ENCODE measurements around the gene ERFL.
"Not testable (repeated sequence)": the region's sequence is repeated elsewhere in the genome, so short reads cannot be mapped to it uniquely, and the experiment has no call there.

ERFL gene

DNA sequence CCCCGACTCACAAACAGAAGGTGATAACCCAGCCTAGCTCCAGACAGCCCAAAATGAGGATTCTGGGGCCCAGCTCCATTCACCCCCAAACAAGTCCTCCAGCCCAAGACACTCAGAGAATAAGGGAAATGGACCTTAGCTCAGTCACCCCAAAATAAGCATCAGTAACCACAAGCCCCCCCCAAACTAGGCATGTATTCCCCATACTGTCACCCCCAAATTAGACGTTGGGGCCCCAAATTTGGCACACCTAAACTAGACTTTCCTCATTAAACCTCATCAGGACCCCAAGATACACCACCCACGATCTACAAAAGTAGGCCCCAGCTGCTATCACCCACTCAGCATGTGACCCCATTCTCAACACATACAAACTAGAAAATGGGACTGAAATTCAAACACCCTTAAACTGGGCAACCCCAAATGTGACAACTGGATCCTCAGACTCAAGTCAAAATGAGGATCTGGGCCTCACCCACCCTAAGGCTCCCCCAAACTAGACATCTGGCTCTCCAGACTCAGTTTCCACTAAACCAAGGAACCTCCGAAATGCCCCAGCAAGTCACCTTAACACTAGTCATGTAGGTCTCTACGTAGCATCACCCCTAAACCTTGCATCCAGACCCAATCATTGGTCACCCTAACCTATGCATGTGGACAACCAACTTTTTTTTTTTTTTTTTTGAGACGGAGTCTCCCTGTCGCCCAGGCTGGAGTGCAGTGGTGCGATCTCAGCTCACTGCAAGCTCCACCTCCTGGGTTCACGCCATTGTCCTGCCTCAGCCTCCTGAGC is 13.4 kb upstream of the ERFL start:
- DNase-seq (ENCODE audit: low spot score) = no peak

DNA sequence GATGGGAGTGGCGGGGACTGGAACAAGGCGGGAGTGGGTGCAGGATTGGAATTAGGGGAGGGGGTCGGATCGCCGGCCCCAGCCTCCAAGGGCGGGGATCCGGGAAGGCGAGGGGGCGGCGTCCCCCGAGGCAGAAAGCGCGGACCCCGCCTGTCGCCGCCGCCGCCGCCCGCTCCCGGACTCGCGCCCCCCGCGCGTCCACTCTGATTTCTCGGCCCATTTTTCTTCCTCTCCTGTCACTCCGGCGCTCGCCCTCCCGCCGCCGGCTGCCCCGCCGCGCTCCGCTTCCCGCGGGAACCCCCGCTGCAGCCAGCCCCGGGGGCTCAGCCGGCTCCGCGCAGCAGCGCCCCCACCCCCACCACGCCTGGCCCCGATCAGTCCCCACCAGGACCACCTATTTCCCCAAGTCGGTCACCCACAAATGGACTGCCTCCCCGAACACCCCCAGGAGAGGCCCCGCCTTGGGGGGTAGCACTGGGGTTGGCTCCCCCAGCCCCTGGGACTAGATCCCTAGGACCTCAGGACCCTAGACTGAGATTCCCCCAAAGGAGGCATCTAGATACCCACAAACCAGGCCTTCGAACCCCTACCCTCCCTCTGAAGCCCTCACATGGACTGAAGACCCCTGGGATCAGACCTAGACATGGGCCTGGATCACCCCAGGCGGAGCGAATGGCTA is 12.6 kb upstream of the ERFL start:
- DNase-seq (ENCODE audit: low spot score) = no peak

DNA sequence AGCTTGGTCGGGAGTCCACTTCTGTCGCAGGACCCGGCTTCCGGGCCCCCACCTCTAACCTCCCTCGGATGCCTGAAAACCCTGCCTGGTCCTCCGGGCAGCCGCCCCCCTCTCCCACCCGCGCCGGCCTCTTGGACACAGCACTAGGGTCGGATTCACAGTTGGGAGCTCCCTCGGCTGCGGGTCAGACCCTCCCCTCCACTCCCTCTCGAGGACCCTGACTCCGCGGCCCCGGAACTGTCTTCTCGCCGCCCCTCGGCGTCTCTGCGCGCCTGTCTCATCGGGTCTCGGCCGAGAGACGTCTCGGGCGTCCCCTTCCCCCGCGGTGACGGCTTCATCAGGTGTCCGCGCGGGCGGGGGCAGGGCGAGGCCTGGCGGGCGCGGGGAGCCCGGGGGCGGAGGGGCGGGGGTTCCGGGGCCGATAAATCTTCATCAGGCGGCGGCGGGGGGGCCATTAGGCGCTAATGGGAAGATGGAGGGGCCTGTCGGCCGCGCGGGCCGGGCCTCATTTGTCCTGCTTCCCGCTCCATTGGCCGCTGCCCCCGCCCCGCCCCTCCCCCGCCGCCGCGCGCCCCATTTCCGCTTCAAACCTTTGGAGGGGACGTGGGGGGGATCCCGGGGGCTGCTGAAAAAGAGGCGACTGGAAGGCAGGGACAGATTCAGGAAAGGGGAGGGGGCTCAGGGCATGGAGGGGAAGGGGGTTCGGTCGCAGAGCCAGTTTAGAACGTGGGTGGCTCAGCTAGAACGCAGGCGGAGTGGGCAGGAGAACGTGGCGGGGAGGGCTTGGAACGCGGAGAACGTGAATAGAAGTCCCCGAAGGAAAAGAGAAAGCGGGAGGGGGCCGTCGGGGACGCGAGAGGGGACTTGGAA is 11.8 kb upstream of the ERFL start:
- DNase-seq (ENCODE audit: low spot score) = peak; percentile 70

DNA sequence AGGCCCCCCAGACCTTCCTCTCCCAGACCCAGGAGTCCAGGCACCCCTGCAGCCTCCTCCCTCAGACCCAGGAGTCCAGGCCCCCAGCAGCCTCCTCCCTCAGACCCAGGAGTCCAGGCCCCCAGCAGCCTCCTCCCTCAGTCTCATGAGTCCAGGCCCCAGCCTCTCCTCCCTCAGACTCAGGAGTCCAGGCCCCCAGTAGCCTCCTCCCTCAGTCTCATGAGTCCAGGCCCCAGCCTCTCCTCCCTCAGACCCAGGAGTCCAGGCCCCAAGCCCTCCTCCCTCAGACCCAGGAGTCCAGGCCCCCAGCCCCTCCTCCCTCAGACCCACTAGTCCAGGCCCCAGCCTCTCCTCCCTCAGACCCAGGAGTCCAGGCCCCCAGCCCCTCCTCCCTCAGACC is 11.0 kb upstream of the ERFL start:
- DNase-seq (ENCODE audit: low spot score) = not testable (repeated sequence)

DNA sequence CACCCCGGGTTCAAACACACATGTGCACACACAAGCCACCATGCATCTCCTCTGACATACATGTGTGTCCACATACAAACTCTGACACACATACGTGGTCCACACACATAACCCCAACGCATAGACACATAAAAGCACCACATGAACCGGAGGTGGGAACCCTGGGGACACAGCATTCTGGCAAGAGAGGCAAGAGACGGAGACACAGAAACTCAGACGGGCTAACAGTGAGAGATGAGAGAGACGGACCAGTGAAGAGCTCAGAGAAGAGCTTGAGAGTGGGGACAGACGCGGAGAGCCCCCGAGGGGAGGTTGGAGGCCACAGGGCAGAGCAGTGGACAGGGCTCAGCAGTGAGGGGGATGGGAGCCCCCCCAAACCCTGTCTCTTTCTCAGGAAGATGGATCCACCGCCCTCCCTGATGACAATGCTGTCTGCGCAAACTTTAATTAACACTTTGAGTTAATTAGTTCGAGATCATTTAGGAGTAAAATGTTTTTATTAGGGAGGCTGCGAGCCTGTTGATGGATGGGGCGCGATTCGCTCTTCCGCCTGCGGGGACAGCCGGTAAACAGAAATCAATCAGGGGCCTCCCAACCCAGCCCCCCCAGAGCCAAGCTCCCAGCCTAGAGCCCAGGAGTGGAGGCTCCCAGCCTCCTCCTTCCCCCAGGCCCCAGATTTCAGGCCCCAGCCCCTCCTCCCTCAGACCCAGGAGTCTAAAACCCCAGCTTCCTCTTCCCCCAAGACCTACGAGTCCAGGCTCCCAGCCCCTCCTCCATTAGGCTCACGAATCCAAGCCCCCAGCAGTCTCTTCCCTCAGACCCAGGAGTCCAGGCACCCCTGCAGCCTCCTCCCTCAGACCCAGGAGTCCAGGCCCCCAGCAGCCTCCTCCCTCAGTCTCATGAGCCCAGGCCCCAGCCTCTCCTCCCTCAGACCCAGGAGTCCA is 9.5 kb upstream of the ERFL start:
- DNase-seq (ENCODE audit: low spot score) = no peak

DNA sequence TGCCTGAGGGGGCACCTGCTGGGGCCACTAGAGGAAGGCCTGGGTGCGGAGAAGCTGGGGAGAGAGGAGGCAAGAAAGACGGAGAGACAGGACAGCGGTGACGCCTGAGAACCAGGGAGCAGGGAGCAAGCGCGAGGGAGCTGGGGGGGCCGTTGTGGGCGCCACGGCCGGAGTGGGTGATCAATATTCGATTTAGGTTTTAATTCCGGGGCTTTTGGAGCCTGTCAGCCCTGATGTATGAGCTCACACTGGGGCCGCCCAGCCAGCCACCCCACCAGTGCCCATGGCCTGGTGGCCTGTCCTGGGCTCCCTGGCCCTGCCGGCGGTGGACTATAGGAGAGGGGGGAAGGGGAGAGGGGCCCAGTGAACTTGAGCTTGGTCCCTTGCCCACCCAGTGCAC is 8.7 kb upstream of the ERFL start:
- no peak for DNase-seq (ENCODE audit: low spot score)

DNA sequence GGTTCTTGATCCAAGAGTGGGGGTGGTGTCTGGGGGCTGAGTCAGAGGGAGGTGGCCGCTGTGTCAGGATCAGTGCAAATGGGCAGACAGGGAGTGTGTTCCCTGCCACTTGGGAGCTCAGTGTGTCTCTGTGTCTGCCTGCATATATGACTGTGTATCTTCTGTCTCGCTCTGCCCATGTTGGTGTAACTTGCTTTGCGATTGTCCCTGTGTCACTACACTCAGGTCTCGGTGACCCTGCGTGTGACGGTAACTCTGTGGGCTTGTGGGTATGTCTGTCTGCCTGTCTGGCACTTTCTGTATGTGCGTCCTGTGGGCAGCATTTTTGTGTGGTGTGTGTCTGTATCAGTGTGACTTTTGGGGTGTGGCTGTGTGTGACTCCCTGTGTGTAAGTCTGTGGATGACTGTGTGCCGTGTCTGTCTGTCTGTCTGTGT is 8.2 kb upstream of the ERFL start:
- DNase-seq (ENCODE audit: low spot score) = no peak

DNA sequence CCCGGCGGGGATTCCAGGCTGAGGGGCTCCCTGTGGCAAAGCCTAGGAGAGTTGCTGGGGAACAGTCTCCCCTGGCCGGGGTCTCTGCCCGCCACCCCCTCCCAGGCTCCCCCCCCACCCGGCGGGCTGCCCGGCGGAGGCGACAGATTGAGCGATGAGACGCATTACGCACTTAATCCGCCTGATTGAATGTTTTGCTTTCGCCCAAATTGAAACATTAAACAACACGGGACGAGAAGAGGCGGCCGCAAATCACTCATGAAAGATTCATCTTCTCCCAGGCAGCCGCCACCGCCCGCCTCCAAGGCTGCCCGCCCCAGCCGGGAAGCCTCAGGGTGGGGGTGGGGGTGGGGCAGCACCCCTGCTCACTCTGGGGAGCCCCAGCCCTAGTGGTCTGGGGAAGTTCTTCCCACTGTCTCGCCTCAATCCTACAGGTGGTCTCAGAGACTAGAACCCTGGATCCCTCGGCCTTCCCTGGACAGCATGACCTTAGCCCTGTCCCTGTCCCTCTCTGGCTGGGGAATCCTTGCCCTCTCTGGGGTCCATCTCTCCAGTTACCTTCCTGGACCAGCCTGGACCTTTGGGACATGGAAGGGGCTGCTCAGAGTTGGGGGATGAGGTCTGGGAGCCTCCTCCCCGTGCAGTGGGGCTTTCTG is 7.6 kb upstream of the ERFL start:
- DNase-seq (ENCODE audit: low spot score) = no peak

DNA sequence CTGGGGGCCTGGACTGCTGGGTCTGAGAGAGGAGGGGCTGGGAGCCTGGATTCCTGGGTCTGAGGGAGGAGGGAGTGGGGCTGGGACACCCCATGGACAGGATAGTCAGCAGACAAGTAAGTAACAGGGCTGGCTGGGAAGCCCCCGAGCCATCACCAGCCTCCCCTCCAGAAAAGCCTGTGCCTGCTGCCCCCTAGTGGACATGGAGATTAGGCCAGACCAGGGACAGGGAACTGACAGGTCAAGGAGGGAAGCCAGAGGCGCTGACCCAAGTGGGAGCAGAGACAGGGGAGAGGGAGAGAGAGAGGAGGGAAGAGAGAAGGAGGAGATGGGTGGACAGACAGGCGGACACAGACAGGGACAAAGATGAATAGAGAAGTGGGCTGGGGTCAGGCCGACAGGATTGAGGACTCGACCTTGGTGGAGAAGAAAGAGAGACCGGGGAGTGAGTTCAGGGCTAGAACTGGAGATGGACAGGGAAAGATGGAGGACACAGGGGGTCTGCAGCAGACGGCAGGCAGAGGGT is 6.7 kb upstream of the ERFL start:
- DNase-seq (ENCODE audit: low spot score) = peak; percentile 90

DNA sequence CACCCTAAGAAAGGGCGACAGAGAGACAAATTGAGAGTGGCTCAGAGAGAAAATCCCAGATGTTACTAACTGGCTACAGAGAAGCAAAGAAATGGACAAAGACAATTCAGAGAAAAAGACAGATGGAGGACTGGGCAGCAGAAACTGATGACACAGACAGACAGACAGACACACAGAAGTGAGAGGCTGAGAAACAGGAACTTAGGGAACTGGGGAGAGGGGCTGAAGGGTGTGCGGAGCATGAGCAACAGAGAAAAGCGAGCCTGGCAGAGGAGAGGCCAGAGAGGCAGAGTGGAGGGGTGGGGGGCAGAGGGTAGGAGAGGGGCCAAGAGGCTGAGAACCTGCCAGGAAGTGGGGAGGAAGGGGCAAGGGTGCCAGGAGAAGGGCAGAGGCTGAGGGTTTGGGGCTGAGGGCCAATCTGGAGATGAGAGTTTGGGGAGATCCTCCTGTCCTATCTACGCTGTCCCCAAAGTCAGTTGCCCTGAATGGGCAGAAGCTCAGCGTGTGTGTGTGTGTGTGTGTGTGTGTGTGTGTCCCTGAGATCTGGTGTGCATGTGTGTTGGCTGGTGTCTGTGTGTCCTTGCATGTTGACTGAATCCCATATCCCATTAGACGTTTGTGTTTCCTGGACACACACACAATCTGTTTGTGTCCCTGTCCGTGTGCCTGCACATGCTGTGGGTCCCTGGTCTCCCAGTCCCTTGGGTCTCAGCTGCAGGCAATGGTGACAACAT is 5.6 kb upstream of the ERFL start:
- DNase-seq (ENCODE audit: low spot score) = no peak

DNA sequence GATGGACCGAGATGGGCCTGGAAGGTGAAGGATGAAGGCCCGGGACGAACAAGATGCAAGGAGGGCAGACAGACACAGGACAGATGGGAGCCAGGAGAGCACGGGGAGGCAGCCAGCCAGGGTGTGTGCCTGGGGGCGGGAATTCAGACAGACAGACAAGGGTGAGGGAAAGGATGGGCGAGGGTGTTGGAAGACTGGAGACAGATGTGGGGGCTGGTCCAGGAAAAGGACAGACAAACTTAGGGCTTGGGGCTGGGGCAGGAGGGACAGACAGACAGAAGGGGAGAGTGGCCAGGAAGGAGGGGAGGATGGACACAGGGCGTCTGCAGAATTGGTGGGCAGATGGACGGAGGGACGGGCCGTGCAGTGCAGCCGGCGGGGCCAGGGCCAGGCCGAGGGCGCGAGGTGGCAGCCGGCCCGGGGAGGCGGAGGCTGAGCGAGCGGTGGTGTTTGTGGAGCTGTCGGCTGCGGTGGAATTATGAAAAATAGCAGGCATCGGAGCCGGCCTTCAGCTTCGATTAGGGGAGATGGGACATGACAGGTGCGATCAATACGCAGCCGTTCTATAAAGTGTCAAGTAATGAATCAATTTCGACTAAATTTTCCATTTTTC is 4.6 kb upstream of the ERFL start:
- no peak for DNase-seq (ENCODE audit: low spot score)

DNA sequence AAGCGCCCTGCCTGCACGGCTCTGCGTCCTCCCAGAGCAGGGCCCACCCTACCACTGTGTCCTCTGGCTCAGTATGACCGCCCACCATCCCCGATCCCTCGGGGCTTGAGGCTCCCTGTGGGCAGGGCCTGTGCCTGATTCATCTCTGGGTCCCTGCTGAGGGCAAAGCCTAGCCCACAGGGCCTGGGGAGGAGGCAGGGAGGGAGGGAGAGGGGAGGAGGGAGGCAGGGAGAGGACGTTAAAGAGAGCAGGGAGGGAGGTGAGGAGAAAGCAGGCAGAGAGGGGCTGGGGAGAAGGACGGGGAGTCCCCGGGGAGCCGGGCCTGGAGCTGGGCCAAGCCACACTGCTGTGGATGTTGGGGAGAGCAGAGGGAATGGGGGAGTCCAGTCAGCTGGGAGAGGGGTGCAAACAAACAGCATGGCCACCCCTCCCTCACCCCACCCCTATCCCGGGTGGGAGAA is 4.0 kb upstream of the ERFL start:
- DNase-seq (ENCODE audit: low spot score) = no peak

DNA sequence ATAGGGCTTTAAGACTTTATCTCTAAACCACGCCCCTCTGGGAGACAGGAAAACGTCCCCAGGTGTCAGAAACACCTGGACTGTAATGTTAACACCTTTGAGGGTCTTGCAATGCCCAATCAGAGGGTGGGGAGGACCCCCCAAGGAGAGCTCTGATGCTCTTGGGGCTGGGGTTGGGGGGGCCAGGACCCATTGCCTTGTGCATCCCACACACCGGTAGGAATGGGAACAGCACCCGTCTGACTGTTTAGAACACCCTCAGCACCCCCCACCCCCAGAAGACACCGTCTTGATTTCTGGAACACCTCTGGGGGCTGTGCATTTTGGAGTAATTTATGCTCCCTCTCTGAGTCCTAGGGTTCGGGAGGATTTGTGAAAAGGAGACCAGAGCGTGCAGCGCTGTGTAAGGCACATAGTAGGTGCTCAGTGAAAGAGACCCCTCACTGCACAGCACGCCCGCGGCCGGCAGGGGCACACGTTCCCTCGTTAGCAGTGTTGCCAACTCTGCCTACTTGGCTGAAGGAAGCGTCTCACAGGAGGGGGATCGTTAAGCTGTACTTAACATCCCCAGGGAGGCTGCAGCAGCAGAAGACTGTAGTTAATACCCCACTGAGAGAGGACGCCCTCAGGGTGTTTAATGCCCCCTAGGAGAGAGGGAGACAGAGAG is 2.8 kb upstream of the ERFL start:
- no peak for DNase-seq (ENCODE audit: low spot score)

DNA sequence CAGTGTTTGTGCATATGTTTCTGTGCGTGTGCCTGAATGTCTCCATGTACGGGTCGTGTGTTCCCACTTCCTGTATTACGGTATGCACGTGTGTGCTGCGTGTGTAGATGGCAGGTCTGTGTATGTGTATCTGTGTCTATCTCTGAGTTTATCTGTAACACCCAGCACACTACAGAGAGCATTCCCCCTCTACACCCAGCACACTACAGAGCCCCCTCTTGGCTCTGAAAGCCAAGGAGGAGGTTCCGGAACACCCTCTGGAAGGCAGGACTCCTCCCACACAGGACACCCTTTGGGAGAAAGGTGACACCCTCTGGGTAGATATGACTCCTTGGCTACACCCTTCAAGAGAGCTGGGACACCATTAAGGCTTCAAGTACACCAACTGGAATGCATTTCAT is 2.1 kb upstream of the ERFL start:
- DNase-seq (ENCODE audit: low spot score) = no peak

DNA sequence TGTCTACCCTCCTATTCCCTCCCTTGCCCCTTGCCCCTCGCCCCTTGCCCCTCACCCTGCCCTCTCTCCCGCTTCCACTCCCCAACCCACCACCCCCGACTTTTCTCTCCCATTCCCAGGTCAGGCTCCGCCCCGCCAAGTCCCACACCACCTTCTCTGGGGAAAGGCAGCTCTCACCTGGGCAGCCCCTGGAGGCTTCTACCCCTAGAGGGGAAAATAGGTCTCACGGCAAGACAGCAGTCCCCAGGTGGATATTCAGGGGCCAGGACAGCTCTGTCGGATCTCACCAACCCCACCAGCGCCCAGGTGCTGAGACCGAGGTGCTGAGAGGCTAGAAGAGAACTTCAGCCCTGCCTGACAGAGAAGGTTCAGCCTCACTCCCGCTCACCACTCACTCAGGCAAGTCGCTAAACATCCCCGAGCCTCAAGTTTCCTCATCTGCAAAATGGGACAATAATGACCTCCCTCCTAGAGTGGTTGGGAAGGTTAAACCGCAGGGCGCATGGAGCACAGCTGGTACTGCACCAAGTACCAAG is 1.4 kb upstream of the ERFL start:
- no peak for DNase-seq (ENCODE audit: low spot score)

DNA sequence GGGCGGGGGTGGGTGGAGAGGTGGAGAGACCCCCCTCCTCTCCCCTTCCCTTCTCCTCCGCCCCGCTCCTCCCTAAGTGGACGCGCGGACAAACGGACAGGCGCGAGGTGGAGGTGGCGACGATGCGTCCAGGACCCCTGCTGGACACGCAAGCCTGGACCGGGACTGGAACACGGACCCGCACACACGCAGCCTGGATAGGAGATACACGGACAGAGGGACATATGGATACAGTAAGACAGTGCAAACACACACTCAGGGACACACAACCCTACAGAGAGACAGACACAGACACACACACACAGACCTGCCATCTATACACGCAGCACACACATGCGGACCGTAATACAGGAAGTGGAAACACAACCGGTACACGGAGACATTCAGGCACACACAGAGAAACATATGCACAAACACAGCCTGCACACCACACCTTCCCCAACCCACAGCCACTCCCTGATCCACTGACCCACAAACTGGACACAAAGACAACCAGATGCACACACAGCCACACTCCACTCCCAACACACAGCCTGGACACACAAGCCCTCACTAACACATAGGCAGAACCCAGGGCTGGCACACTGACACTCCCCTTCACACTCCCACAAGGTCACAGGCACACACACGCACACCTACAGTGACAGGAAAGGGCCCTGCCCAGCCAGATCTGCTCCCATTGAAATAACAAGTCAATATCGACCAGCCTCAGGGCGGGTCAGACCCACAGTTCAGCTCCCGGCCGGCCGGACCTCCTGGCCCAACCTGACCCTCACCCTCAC is 696 bp upstream of the ERFL start:
- no peak for DNase-seq (ENCODE audit: low spot score)

DNA sequence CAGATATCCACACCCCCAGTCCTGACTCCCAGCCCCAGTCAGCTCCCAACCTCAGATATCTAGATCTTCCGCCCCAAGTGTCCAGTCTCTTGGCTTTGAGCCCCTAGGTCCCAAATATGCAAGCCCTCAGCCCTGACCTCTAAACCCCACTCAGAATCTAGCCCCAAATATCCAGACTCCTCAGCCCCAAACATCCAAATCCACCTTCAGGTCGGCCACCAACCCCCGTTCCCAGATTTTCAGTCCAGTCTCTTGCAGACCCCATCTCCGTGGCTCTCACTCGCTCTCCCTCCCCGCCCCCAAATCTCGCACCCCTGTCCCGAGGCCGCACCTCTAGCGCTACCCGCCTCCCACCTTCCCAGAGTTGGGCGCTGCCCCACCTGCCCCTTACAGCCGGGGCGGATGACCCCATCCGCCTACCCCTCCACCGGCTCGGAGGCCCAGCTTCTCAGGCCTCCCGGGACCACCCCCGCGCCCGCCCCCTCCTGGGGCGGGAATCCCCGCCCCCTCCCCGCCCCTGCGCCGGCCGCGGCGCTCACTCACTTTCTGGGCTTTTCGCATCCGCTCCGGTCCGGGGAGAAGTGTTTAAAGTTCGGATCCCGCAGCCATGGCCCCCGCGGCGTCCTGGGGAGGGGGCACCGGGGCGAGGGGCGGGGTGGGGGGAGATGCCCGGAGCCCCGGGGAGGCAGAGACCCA is 604 bp downstream of the ERFL start:
- no peak for DNase-seq (ENCODE audit: low spot score)
